Smooth muscle cell (in vitro differentiated cells): ENCODE measurements around the gene RACK1. TPM values are rescaled to one million over a fixed set of nuclear protein-coding genes. Genes with fewer than 3 reads are reported as not detected.
A peak's percentile ranks its signal among the peaks of the same experiment; 100 is the strongest.
"Not testable (repeated sequence)": the region's sequence is repeated elsewhere in the genome, so short reads cannot be mapped to it uniquely, and the experiment has no call there.

Source experiments
- DNase-seq: peaks from one replicate; lab custom pipeline; 2025; ENCODE audit not compliant: unreplicated experiment; lab: John Stamatoyannopoulos, UW
- H2AFZ ChIP-seq: fragments of 200-600 bp; sonication (generic); 2 replicates; pipeline ENCODE4 v1.6.0; 2016; ENCODE audit warnings: antibody characterized with exemption, low read depth, mild to moderate bottlenecking
- H3F3A ChIP-seq: fragments of 200-600 bp; sonication (generic); 2 replicates; pipeline ENCODE4 v1.6.0; 2017; ENCODE audit warnings: antibody characterized with exemption, low read depth
- H3K27ac ChIP-seq: fragments of 200-600 bp; sonication (generic); 2 replicates; pipeline ENCODE4 v1.5.1; 2016; ENCODE audit warnings: low read depth, mild to moderate bottlenecking
- H3K27me3 ChIP-seq: fragments of 200-600 bp; sonication (generic); 2 replicates; pipeline ENCODE4 v1.6.1; 2016; ENCODE audit warnings: low read depth, mild to moderate bottlenecking
- H3K36me3 ChIP-seq: fragments of 200-600 bp; sonication (generic); 2 replicates; pipeline ENCODE4 v1.5.1; 2016; ENCODE audit warnings: low read depth
- H3K4me1 ChIP-seq: fragments of 200-600 bp; sonication (generic); 2 replicates; pipeline ENCODE4 v1.5.1; 2016; ENCODE audit warnings: low read depth
- H3K4me2 ChIP-seq: fragments of 200-600 bp; sonication (generic); 2 replicates; pipeline ENCODE4 v1.6.0; 2016; ENCODE audit warnings: mild to moderate bottlenecking
- H3K4me3 ChIP-seq: fragments of 200-600 bp; sonication (generic); 2 replicates; pipeline ENCODE4 v1.5.1; 2016; ENCODE audit warnings: mild to moderate bottlenecking
- H3K79me2 ChIP-seq: fragments of 200-600 bp; sonication (generic); 2 replicates; pipeline ENCODE4 v1.6.0; 2016; ENCODE audit warnings: low read depth, mild to moderate bottlenecking
- H3K9ac ChIP-seq: fragments of 200-600 bp; sonication (generic); 2 replicates; pipeline ENCODE4 v1.6.0; 2016; ENCODE audit warnings: low read depth
- H3K9me3 ChIP-seq: fragments of 200-600 bp; sonication (generic); replicated peaks from 2 replicates; pipeline ENCODE4 v1.5.1; 2016; ENCODE audit warnings: low read depth
- H4K20me1 ChIP-seq: fragments of 200-600 bp; sonication (generic); 2 replicates; pipeline ENCODE4 v1.6.0; 2016; ENCODE audit warnings: low read depth
- CTCF ChIP-seq: fragments of 200-600 bp; sonication (generic); IDR thresholded peaks from 2 replicates; pipeline ENCODE4 v1.5.1; 2017; ENCODE audit warnings: borderline replicate concordance, mild to moderate bottlenecking, antibody characterized with exemption; ENCODE audit not compliant: insufficient read depth, poor library complexity, severe bottlenecking
- WGBS: methylation state at CpG from one replicate; pipeline ENCODE4 v1.1.7; 2016; ENCODE audit warnings: low lambda C conversion rate; 5-methylcytosine and 5-hydroxymethylcytosine counted together
- polyA plus RNA-seq: library from polyadenylated mRNA; unstranded; fragments of >200 nt; fragmentation: Nextera tagmentation; extraction: Ambion mirVana; gene quantifications from 2 replicates; pipeline ENCODE4 v1.2.1, GENCODE V29; 2016
- total RNA-seq: library from RNA; depleted of rRNA; stranded (reverse); fragments of >200 nt; gene quantifications from 2 replicates; pipeline ENCODE4 v1.2.3, GENCODE V29; 2014

Gene RACK1
- total RNA-seq: 2,098 and 2,144 TPM in 2 replicates
- polyA plus RNA-seq: 617 and 686 TPM in 2 replicates

GRCh38 chr5:181243564-181244343 is at the start of gene RACK1:
Gene RACK1, minus strand, starts transcription at chr5:181243906. Its CDS starts 106 bp downstream, at chr5:181243800.
- no peak for DNase-seq
- Histone ChIP-seq H3K27ac (peak within 1 kb of the TSS; percentile 88), H3K9me3 (no peaks in the 10 kb centered on the region), H3F3A (peaks cover 31% of the 10 kb centered on the region), H3K27me3 (no peaks in the 10 kb centered on the region), H3K36me3 (peaks cover 10% of the 10 kb centered on the region), H3K79me2 (peaks cover 69% of the 10 kb centered on the region), H3K4me3 (peak within 1 kb of the TSS; percentile 71), H4K20me1 (peaks cover 59% of the 10 kb centered on the region), H2AFZ (peak within 1 kb of the TSS; percentile 83), H3K4me1 (peaks cover 30% of the 10 kb centered on the region), H3K9ac (peak within 1 kb of the TSS; percentile 88), H3K4me2 (peak within 1 kb of the TSS; percentile 97)
- WGBS: under 1% methylated on average over 50 of the region's 50 CpGs
- TF ChIP-seq CTCF: no peak

GRCh38 chr5:181287331-181287730 is 43.6 kb upstream of the RACK1 start:
- not testable (repeated sequence) for H3F3A ChIP-seq, H3K4me1 ChIP-seq, H3K27ac ChIP-seq, H3K9ac ChIP-seq, H3K27me3 ChIP-seq, H3K4me3 ChIP-seq, H3K4me2 ChIP-seq, DNase-seq, H3K36me3 ChIP-seq, H3K9me3 ChIP-seq, H2AFZ ChIP-seq
- Histone ChIP-seq H4K20me1 (peaks cover 48% of the 10 kb centered on the region), H3K79me2 (peaks cover 15% of the 10 kb centered on the region)
- WGBS: 91% methylated on average over 1 of the region's 1 CpG

- 100% methylated on average over 9 of the region's 10 CpGs for WGBS
- H3F3A ChIP-seq, H3K4me1 ChIP-seq, H3K9ac ChIP-seq, H2AFZ ChIP-seq, H3K9me3 ChIP-seq, DNase-seq, H3K27me3 ChIP-seq, H3K4me3 ChIP-seq, H3K36me3 ChIP-seq, H3K4me2 ChIP-seq, H3K27ac ChIP-seq: not testable (repeated sequence)
- H4K20me1 ChIP-seq: peaks cover 53% of the 10 kb centered on the region
- peaks cover 20% of the 10 kb centered on the region for H3K79me2 ChIP-seq
Measured at GRCh38 chr5:181285962-181286705, 42.4 kb upstream of the RACK1 start.

- Histone ChIP-seq H4K20me1 (peaks cover 53% of the 10 kb centered on the region), H3K79me2 (peaks cover 20% of the 10 kb centered on the region)
Measured at GRCh38 chr5:181283841-181284755, 40.4 kb upstream of the RACK1 start.

More at GRCh38 chr5:181283841-181284755, 40.4 kb upstream of the RACK1 start:
- H3K4me1 ChIP-seq, H3K27me3 ChIP-seq, DNase-seq, H3K36me3 ChIP-seq, H3K4me3 ChIP-seq, H3K9ac ChIP-seq, H3K27ac ChIP-seq, H3K9me3 ChIP-seq, H3K4me2 ChIP-seq, H3F3A ChIP-seq, H2AFZ ChIP-seq: not testable (repeated sequence)
- peak; percentile 25 for TF ChIP-seq CTCF
- 84% methylated on average over 6 of the region's 6 CpGs for WGBS
